Effector memory CD8-positive, alpha-beta T cell (primary cell): ENCODE measurements around the gene SCTR.

ENCODE experiments used
- ATAC-seq: fragments of 150-1000 bp; cut with Tn5 transposase; replicated peaks from 2 replicates; pipeline ENCODE4 v1.10.0; 2021; ENCODE audit warnings: mild to moderate bottlenecking, moderate library complexity
- DNase-seq, 3 experiments: peaks; one replicate each; pipeline ENCODE4 v3.0.0; 2021
- H3K27ac Mint-ChIP-seq, 2 donors: one replicate each; pipeline ENCODE4 v1.8.0; 2022; ENCODE audit warnings: mild to moderate bottlenecking in 2 of 2, mixed read lengths in 2 of 2, moderate library complexity in 2 of 2
- H3K27me3 Mint-ChIP-seq, 2 donors: one replicate each; pipeline ENCODE4 v1.8.0; 2022; ENCODE audit warnings: mixed read lengths in 2 of 2
- H3K36me3 Mint-ChIP-seq: one replicate; pipeline ENCODE4 v1.8.0; 2022; ENCODE audit warnings: mild to moderate bottlenecking, moderate library complexity, mixed read lengths; ENCODE audit not compliant: insufficient read depth
- H3K4me1 Mint-ChIP-seq, 2 donors: one replicate each; pipeline ENCODE4 v1.8.0; 2022; ENCODE audit warnings: low read depth in 2 of 2, mixed read lengths in 2 of 2
- H3K4me3 Mint-ChIP-seq, 2 donors: one replicate each; pipeline ENCODE4 v1.8.0; 2022; ENCODE audit warnings: mild to moderate bottlenecking in 2 of 2, mixed read lengths in 2 of 2, moderate library complexity in 2 of 2
- H3K9me3 Mint-ChIP-seq, 2 donors: one replicate each; pipeline ENCODE4 v1.8.0; 2022; ENCODE audit warnings: mixed read lengths in 2 of 2

SCTR gene

DNA sequence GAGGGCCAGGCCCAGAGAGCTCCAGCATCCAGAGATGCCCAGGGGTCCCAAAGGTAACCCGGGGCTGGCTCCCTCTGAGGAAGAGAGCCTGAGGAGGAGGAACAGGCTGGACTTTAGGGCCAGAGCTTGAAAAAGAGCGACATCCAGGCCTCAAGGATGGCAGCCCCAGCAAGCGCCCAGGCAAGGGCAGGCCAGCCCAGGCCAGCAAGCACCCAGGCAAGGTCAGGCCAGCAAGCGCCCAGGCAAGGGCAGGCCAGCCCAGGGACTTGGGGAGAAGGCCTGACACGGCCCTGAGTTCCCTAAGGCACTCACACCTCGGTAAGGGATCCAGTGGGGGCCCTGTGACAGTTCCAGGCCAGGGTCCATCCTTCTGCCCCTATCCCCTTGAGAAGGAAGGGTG, 127.1 kb downstream of the SCTR start:
- Mint-ChIP-seq H3K27ac (no peak overlapping the region), H3K27me3 (peaks cover 20 to 29% of the 10 kb centered on the region in 2 donors), H3K9me3 (no peaks in the 10 kb centered on the region), H3K36me3 (no peaks in the 10 kb centered on the region), H3K4me1 (peaks cover 0 to 1% of the 10 kb centered on the region in 2 donors), H3K4me3 (no peak overlapping the region)
- DNase-seq: no peak
- ATAC-seq: no peak

DNA sequence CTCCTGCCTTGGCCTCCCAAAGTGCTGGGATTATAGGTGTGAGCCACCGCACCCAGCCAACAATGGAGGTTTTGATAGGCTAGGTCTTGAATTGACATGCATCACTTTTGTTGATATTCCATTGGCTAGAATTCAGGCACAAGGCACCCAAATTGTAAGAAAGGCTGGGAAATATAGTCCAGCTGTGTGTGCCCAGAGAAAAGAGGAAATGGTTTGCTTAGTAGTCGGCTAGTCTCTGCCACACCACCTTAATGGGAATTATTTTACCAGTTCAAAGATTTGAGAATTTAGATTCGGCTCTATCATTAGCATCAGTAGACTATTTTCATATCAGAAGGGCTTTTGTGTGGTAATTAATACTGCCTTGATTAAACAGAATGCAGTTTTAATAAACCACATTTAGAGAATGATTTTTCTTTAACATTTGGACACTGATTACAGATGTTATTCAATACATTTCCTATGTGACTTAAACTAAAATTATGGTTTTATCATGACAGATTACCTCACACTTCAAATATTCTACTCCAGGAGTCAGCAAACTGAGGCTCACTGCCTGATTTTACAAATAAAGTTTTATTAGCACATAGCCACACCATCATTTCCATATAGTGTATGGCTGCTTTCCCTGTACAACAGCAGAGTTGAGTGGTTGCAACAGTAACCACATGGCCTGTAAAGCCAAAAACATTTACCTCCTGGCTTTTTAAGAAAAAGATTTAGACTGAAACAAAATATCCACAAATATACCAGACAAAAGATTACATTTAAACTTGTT, 130.1 kb downstream of the SCTR start:
- ATAC-seq (no peak), DNase-seq (no peak)
- no peak overlapping the region for H3K4me3 Mint-ChIP-seq
- peaks cover 9 to 20% of the 10 kb centered on the region in 2 donors for H3K27me3 Mint-ChIP-seq
- H3K27ac Mint-ChIP-seq: no peak overlapping the region
- H3K9me3 Mint-ChIP-seq: no peaks in the 10 kb centered on the region
- no peaks in the 10 kb centered on the region for H3K36me3 Mint-ChIP-seq
- H3K4me1 Mint-ChIP-seq: peaks cover 0 to 1% of the 10 kb centered on the region in 2 donors
